HG03097 (cell line): ENCODE data around the gene PXN.
"Not testable (repeated sequence)": the region's sequence is repeated elsewhere in the genome, so short reads cannot be mapped to it uniquely, and the experiment has no call there.

ENCODE experiments used
- ATAC-seq: cut with Tn5 transposase; IDR thresholded peaks from one replicate; pipeline ENCODE4 v1.9.1; 2021; ENCODE audit not compliant: unreplicated experiment, low FRiP score

The PXN gene

DNA sequence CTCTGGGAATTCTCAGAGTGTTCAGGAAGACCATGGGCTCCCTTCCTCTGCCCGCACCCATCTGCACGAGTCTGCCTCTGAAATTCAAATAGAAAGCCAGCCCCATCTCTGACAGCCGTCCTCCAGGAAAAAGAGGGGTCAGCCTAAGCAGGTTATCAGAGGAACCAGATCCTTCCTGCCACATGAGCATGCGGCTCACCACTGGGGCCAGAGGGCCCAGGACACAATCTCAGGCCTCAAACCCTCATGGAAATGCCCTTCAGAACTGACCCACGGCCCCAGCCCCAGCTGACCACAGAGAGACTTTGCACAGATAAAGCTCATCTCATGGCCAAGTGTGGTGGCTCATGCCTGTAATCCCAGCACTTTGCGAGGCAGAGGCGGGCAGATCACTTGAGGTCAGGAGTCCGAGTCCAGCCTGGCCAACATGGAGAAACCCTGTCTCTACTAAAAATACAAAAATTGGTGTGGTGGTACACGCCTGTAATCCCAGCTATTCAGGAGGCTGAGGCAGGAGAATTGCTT, 23.2 kb downstream of the PXN start:
- no peak for ATAC-seq

- no peak for ATAC-seq
Measured at GRCh38 chr12:120241561-120242274, 23.8 kb downstream of the PXN start.

- no peak for ATAC-seq
Measured at GRCh38 chr12:120240495-120240833, 25.1 kb downstream of the PXN start.

- no peak for ATAC-seq
Measured at GRCh38 chr12:120239776-120240494, 25.6 kb downstream of the PXN start.

DNA sequence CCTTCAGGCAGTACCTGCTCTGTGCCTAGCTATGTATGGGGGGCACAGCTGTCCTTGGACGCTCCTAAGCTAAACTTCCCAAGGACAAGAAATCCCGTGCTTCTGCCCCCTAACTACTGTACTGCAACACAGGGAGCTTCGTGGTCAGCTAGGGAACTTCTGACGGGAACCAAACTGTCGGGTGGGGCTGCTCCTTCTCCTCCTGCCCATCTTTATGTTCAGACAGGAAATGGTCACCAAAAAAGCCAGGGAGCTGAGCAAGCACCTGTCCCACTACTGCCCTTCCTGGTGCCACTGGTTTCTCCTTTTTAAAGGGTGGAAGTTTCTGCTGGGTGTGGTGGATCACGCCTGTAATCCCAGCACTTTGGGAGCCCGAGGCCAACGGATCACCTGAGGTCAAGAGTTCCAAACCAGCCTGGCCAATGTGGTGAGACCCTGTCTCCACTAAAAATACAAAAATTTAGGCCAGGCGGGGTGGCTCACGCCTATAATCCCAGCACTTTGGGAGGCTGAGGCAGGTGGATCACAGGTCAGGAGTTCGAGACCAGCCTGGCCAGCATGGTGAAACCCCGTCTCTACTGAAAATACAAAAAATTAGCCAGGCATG, 26.6 kb downstream of the PXN start:
- no peak for ATAC-seq

- no peak for ATAC-seq
Measured at GRCh38 chr12:120238217-120238616, 27.3 kb downstream of the PXN start.

DNA sequence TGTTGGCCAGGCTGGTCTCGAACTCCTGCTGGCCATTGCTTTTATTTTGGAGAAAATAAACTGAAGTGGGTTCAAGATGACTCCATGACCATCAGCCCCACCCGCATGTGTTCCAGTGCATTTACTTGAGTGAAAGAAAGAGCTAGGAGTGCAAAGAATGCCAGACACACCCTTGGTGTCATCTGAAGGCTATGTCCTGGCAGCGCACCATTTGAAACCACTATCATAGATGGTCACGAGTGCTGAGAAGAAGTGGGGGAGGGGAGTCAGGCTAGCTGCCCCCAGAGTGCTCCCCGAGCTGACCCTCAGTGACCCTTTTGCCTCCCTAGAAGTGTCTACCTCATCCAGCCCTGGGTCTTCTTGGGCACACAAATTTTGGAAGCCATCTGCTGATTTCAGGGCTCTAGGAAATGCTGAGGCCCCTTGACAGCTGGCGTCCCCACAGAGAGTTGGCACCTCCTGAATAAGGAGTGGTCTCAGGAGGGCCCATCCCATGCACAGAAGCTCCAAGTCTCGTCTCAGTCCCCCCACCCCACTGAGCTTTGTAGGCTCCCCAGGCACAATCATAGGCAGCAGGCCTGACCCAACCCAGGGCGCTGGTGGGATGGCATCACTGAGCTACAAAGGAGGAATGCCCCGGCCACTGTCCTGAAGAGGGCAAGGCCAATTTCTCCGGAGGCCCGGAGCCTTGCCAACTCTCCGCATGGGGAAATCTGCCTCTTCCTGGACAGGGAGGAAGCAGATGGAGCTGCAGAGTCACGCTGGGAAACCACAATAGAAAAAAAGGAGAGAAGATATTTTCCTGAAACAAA, 28.0 kb downstream of the PXN start:
- ATAC-seq = no peak

DNA sequence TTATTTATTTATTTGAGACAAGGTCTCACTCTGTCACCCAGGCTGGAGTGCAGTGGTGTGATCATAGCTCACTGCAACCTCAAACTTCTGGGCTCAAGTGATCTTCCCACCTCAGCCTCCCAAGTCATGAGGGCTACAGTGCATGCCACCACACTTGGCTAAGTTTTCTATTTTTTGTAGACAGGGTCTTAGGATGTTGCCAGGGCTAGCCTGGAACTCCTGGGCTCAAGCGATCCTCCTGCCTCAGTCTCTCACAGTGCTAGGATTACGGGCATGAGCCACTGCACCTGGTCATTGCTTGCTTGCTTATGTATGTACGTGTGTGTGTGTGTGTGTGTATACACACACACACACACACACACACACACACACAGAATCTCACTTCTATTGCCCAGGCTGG, 28.7 kb downstream of the PXN start:
- ATAC-seq = not testable (repeated sequence)

GRCh38 chr12:120235369-120236323, 29.9 kb downstream of the PXN start:
- ATAC-seq = no peak

DNA sequence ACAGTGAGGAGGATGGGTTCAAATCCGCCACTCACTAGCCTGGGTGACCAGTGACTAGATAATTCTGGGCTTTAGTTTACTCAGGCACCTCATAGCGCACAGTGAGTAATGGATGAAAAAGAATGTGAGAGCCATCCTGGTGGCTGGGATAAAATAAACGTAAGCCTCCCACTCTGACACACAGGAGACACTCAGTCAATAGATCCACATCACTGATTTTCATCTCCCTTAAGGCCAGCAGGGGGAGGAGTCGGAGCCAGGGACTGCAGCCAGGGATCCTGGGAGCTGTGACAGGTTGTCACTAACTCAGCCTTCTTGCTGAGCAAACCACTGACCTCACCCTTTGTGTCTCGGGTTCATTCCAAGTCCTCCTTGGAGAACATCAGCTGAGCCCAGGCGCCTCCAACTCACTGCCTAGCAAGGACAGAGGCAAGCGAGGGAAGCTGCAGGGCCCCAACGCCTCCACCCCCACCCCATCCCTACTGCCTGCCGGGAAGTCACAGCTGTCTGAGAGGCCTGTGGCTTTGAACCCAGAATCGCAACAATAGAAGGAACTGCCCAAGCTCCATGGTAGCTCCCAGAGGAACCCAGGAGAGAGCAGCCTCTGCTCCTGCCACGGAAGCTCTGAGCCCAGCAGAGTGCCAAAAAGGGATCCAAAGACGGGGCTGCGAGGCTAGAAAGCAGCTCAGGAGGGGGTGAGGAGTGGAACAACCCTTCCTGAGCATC, 30.7 kb downstream of the PXN start:
- ATAC-seq = no peak

GRCh38 chr12:120231316-120232011, 34.1 kb downstream of the PXN start:
- ATAC-seq = no peak

GRCh38 chr12:120230974-120231315, 34.6 kb downstream of the PXN start:
- ATAC-seq = no peak

DNA sequence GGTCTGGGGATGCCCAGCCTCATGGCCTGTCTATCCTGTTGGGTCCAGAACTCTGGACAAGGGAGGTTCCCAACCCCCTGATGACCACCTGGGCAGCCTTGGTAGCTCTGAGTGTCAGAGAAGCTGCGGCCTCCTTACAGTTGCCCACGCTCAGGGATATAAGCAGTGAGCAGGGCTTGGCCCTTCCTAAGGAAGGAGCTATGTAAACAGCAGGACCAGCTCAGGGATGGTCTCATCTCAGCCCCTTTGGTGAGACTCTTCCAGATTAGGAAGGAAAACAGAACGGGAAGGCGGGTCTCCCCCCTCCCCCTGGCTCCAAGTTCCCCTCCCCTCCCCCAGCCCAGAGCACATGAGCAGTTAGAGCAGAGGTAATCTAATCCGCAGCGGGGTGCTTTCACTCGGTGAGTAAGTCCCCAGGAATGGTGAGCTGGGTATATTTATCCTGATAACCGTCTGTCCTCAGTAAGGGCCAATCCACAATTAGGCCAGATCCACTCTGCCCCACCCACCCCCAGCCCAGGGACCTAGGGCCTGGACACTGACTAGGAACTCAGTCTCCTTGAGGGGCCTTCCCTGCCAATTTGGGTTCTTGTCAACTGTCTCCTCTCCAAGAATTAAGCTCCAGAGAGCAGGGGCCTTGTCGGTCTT, 35.1 kb downstream of the PXN start:
- no peak for ATAC-seq

DNA sequence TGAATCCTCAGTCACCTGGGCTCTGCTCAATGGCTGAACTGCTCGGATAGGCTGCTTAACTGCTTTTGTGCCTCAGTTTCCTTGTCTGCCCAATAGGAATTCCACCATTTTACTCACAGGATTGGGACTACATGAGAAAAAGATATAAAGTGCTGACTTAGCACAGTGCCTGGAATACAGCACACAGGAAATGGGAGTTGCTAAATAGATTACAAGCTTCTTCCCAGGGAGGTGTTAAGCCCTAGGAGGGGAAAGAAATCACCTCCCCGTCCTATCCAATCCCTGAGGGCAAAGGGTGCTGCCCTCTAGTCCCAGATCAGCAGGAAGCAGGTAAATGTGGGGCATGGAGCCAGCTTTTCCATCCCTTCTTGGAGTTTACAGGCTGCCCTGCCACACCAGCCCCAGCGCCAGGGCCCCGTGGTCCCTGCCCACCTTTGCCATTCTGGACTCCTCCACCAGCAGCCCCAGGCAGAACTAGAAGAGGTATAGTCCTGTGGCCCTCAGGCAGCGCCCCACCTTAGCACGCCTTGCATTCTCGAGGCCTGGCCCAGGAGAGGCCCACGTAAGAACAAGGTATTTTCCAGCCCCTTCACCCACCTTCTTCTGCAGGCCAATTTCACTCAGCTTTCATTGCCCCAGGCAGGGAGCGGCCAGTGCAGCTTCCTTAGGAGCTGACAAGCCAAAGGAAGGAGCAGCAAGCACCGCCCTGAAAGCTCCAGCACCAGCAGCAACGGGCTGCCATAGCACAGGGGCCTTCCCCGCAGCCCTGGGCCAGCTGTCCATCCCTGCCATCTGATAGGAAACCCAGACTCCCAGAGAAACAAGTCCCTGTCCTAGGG, 35.8 kb downstream of the PXN start:
- ATAC-seq = no peak

DNA sequence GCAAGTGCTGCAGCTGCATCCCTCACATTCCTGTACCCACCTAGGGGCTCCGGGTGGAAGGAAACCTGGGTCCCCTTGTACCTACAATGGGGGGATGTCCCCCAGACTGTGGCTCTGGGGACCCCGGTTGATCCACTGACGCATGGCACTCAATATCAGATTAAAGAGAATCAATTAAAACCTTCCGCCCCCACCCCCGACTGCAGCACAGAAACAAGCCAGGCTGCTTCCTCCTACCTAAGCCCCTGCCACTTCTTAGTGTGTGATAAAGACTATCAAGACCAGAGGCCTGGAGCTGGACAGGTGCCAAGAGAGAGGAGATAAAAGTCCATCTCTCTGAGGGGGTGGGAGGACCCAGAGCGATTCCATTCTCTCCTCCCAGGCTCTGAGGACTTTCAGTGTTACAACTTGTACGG, 36.5 kb downstream of the PXN start:
- ATAC-seq = no peak

- ATAC-seq = peak; percentile 46
Measured at GRCh38 chr12:120228291-120229070, 37.0 kb downstream of the PXN start.

DNA sequence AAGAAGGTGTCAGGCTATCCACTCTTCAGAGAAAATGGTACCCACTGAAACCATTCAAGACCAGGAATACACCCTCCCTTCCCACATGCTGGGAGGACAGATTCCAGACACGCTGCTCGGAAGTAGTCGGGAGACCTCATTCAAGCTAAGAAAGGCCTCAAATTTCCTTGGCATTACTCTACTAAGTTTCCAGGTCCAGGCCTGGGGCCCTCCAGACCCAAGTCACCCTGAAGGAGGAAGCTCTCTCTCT, 37.6 kb downstream of the PXN start:
- ATAC-seq = no peak
